GM21723 (cell line): Measurements from ENCODE around the gene VASN.
A peak's percentile ranks its signal among the peaks of the same experiment; 100 is the strongest.
"Not testable (repeated sequence)": the region's sequence is repeated elsewhere in the genome, so short reads cannot be mapped to it uniquely, and the experiment has no call there.

ENCODE experiments used
- ATAC-seq: cut with Tn5 transposase; IDR thresholded peaks from one replicate; pipeline ENCODE4 v1.9.1; 2021; ENCODE audit warnings: mild to moderate bottlenecking, moderate library complexity; ENCODE audit not compliant: unreplicated experiment

VASN gene

GRCh38 chr16:4336701-4337539 lies 34.7 kb upstream of the VASN start:
- no peak for ATAC-seq

- ATAC-seq, result no peak
Measured at GRCh38 chr16:4337540-4338088, 34.0 kb upstream of the VASN start.

- no peak for ATAC-seq
Measured at GRCh38 chr16:4338125-4338582, 33.5 kb upstream of the VASN start.

GRCh38 chr16:4338712-4339299 lies 32.8 kb upstream of the VASN start:
- ATAC-seq, result no peak

GRCh38 chr16:4339455-4339854 lies 32.2 kb upstream of the VASN start:
- ATAC-seq, result no peak

- ATAC-seq, result no peak
Measured at GRCh38 chr16:4339909-4340308, 31.7 kb upstream of the VASN start.

- no peak for ATAC-seq
Measured at GRCh38 chr16:4340443-4340842, 31.2 kb upstream of the VASN start.

GRCh38 chr16:4341250-4341649 lies 30.4 kb upstream of the VASN start:
- no peak for ATAC-seq

GRCh38 chr16:4342866-4343744 lies 28.5 kb upstream of the VASN start:
- no peak for ATAC-seq

- not testable (repeated sequence) for ATAC-seq
Measured at GRCh38 chr16:4344300-4344982, 27.2 kb upstream of the VASN start.

GRCh38 chr16:4344983-4345835 lies 26.4 kb upstream of the VASN start:
- ATAC-seq, result no peak

GRCh38 chr16:4345836-4346781 lies 25.5 kb upstream of the VASN start:
- no peak for ATAC-seq

GRCh38 chr16:4347010-4347409 lies 24.6 kb upstream of the VASN start:
- ATAC-seq, result no peak

- ATAC-seq, result no peak
Measured at GRCh38 chr16:4347765-4348509, 23.7 kb upstream of the VASN start.

- no peak for ATAC-seq
Measured at GRCh38 chr16:4349332-4349731, 22.3 kb upstream of the VASN start.

- ATAC-seq, result no peak
Measured at GRCh38 chr16:4350365-4350786, 21.3 kb upstream of the VASN start.

GRCh38 chr16:4350787-4351659 lies 20.6 kb upstream of the VASN start, which contains the start of gene PAM16:
Gene PAM16, minus strand, starts transcription at chr16:4351321. Its CDS starts 87 bp downstream, at chr16:4351234.
- peak; percentile 81 for ATAC-seq
